ENCODE measurements around the gene KIAA1958.

DNA sequence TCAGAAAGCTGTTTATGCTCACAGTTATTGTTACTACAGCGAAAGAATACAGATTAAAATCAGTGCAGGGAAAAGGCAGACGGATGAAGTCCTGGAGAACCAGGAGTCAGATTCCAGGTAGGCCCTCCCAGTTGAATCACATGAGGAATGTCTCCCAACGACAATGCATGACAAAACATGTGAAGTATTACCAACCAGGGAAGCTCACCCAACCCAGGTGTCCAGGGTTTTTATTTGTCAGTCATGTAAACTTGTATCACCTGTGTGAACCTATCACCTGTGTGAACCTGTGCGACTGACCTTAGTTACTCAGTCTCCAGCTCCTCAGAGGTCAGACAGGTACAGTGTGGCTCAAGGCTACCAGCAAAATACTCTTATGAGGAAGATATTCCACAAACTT, 63.9 kb downstream of the KIAA1958 start:
- TF ChIP-seq POLR2A (IDR thresholded peaks at IDR 0.05) (no peak), POLR2AphosphoS5 (IDR thresholded peaks at IDR 0.05) (no peak)
- TF ChIP-seq, protein P1, sequence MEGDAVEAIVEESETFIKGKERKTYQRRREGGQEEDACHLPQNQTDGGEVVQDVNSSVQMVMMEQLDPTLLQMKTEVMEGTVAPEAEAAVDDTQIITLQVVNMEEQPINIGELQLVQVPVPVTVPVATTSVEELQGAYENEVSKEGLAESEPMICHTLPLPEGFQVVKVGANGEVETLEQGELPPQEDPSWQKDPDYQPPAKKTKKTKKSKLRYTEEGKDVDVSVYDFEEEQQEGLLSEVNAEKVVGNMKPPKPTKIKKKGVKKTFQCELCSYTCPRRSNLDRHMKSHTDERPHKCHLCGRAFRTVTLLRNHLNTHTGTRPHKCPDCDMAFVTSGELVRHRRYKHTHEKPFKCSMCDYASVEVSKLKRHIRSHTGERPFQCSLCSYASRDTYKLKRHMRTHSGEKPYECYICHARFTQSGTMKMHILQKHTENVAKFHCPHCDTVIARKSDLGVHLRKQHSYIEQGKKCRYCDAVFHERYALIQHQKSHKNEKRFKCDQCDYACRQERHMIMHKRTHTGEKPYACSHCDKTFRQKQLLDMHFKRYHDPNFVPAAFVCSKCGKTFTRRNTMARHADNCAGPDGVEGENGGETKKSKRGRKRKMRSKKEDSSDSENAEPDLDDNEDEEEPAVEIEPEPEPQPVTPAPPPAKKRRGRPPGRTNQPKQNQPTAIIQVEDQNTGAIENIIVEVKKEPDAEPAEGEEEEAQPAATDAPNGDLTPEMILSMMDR (IDR thresholded peaks at IDR 0.05): no peak
